Measurements from ENCODE around the gene ZNF385A. TPM values are rescaled to one million over a fixed set of nuclear protein-coding genes. Genes with fewer than 3 reads are reported as not detected.

Gene ZNF385A
- total and polyA plus RNA-seq, 2 donors from 2014 or later = 10.2 to 16.6 TPM

GRCh38 chr12:54350743-54351142 is 33.8 kb downstream of the ZNF385A start:
- H3K36me3 ChIP-seq (ENCODE audit: control insufficient read depth in 2 of 3, insufficient read depth in 3 of 3, low read length in 3 of 3) = peaks cover 11 to 32% (median 30%) of the 10 kb centered on the region in 3 donors
- no peak overlapping the region for H3K27ac ChIP-seq (ENCODE audit: low read depth in 2 of 2, low read length in 2 of 2)
- H3K27me3 ChIP-seq (ENCODE audit: control insufficient read depth, insufficient read depth, low read length) = no peaks in the 10 kb centered on the region
- no peak for TF ChIP-seq CTCF (IDR thresholded peaks at IDR 0.05; ENCODE audit: borderline replicate concordance, extremely low read depth, insufficient read depth)
- no peak overlapping the region for H3K9ac ChIP-seq (ENCODE audit: low read length in 3 of 3)
- FAIRE-seq (no peak), DNase-seq (no peak)
- no peaks in the 10 kb centered on the region for H3K9me3 ChIP-seq (ENCODE audit: control insufficient read depth in 2 of 3, insufficient read depth in 1 of 3, low read length in 3 of 3)
- no peak overlapping the region for H3K4me3 ChIP-seq (ENCODE audit: low read length in 3 of 3)
- peaks cover 7 to 16% (median 13%) of the 10 kb centered on the region in 3 donors for H3K4me1 ChIP-seq (ENCODE audit: control insufficient read depth in 2 of 3, insufficient read depth in 2 of 3, low read depth in 1 of 3, low read length in 3 of 3)
- intact Hi-C loops (cut with DNase I) = loop anchor here (10.0 kb wide), 1 partner anchor 56 kb away; no protein-coding TSS in a partner anchor

- Histone ChIP-seq H3K9ac (ENCODE audit: low read length in 3 of 3) (no peak overlapping the region), H3K4me3 (ENCODE audit: low read length in 3 of 3) (no peak overlapping the region), H3K36me3 (ENCODE audit: control insufficient read depth in 2 of 3, insufficient read depth in 3 of 3, low read length in 3 of 3) (peaks cover 11 to 40% (median 35%) of the 10 kb centered on the region in 3 donors), H3K4me1 (ENCODE audit: control insufficient read depth in 2 of 3, insufficient read depth in 2 of 3, low read depth in 1 of 3, low read length in 3 of 3) (peaks cover 7 to 16% (median 13%) of the 10 kb centered on the region in 3 donors), H3K27me3 (ENCODE audit: control insufficient read depth, insufficient read depth, low read length) (no peaks in the 10 kb centered on the region), H3K9me3 (ENCODE audit: control insufficient read depth in 2 of 3, insufficient read depth in 1 of 3, low read length in 3 of 3) (no peaks in the 10 kb centered on the region), H3K27ac (ENCODE audit: low read depth in 2 of 2, low read length in 2 of 2) (no peak overlapping the region)
- intact Hi-C loops (cut with DNase I) = loop anchor here (10.0 kb wide), 1 partner anchor 55 kb away; no protein-coding TSS in a partner anchor
- TF ChIP-seq CTCF (IDR thresholded peaks at IDR 0.05; ENCODE audit: borderline replicate concordance, extremely low read depth, insufficient read depth) = no peak
- no peak for FAIRE-seq
- no peak for DNase-seq
These were observed 34.9 kb downstream of the ZNF385A start for GRCh38 chr12:54349679-54350078.

GRCh38 chr12:54349036-54349435 is 35.5 kb downstream of the ZNF385A start:
- intact Hi-C loops (cut with DNase I) = no loop called here
- Histone ChIP-seq H3K4me1 (ENCODE audit: control insufficient read depth in 2 of 3, insufficient read depth in 2 of 3, low read depth in 1 of 3, low read length in 3 of 3) (peaks cover 7 to 16% (median 13%) of the 10 kb centered on the region in 3 donors), H3K27me3 (ENCODE audit: control insufficient read depth, insufficient read depth, low read length) (no peaks in the 10 kb centered on the region), H3K36me3 (ENCODE audit: control insufficient read depth in 2 of 3, insufficient read depth in 3 of 3, low read length in 3 of 3) (peaks cover 11 to 40% (median 35%) of the 10 kb centered on the region in 3 donors), H3K9ac (ENCODE audit: low read length in 3 of 3) (no peak overlapping the region), H3K4me3 (ENCODE audit: low read length in 3 of 3) (no peak overlapping the region), H3K9me3 (ENCODE audit: control insufficient read depth in 2 of 3, insufficient read depth in 1 of 3, low read length in 3 of 3) (no peaks in the 10 kb centered on the region), H3K27ac (ENCODE audit: low read depth in 2 of 2, low read length in 2 of 2) (no peak overlapping the region)
- no peak for TF ChIP-seq CTCF (IDR thresholded peaks at IDR 0.05; ENCODE audit: borderline replicate concordance, extremely low read depth, insufficient read depth)
- FAIRE-seq (no peak), DNase-seq (peak in 3 of 5 donors; percentile 45 to 78 (median 78))
